GM18508 (cell line): Measurements from ENCODE around the gene EP400.
"Not testable (repeated sequence)": the region's sequence is repeated elsewhere in the genome, so short reads cannot be mapped to it uniquely, and the experiment has no call there.

Experiments
- ATAC-seq: cut with Tn5 transposase; IDR thresholded peaks from one replicate; pipeline ENCODE4 v1.9.1; 2021; ENCODE audit warnings: moderate number of reproducible peaks; ENCODE audit not compliant: insufficient read depth, unreplicated experiment

Gene EP400

GRCh38 chr12:131984334-131984733 lies 34.6 kb downstream of the EP400 start:
- ATAC-seq, result no peak

- ATAC-seq, result not testable (repeated sequence)
These were observed 35.8 kb downstream of the EP400 start for GRCh38 chr12:131985510-131985875.

- no peak for ATAC-seq
These were observed 36.6 kb downstream of the EP400 start for GRCh38 chr12:131986361-131986760.

- no peak for ATAC-seq
These were observed 37.2 kb downstream of the EP400 start for GRCh38 chr12:131986910-131987309.

GRCh38 chr12:131987552-131987951 lies 37.8 kb downstream of the EP400 start:
- ATAC-seq, result no peak

- no peak for ATAC-seq
These were observed 38.5 kb downstream of the EP400 start for GRCh38 chr12:131988054-131988796.

- ATAC-seq, result no peak
These were observed 39.3 kb downstream of the EP400 start for GRCh38 chr12:131989021-131989420.

- ATAC-seq, result no peak
These were observed 40.6 kb downstream of the EP400 start for GRCh38 chr12:131990066-131990979.

GRCh38 chr12:131990980-131991305 lies 41.2 kb downstream of the EP400 start:
- ATAC-seq, result no peak

GRCh38 chr12:131991816-131992430 lies 42.2 kb downstream of the EP400 start:
- no peak for ATAC-seq

- peak; percentile 86 for ATAC-seq
These were observed 44.8 kb downstream of the EP400 start for GRCh38 chr12:131994589-131994988.

GRCh38 chr12:132000286-132000872 lies 50.6 kb downstream of the EP400 start:
- ATAC-seq, result no peak

- no peak for ATAC-seq
These were observed 54.1 kb downstream of the EP400 start for GRCh38 chr12:132003846-132004245.

- no peak for ATAC-seq
These were observed 55.2 kb downstream of the EP400 start for GRCh38 chr12:132004946-132005345.

GRCh38 chr12:132006056-132006680 lies 56.4 kb downstream of the EP400 start:
- ATAC-seq, result no peak

GRCh38 chr12:132007041-132007440 lies 57.3 kb downstream of the EP400 start:
- no peak for ATAC-seq

GRCh38 chr12:132009336-132009859 lies 59.7 kb downstream of the EP400 start:
- ATAC-seq, result no peak

GRCh38 chr12:132012919-132013568 lies 63.3 kb downstream of the EP400 start:
- ATAC-seq, result no peak

- no peak for ATAC-seq
These were observed 64.6 kb downstream of the EP400 start for GRCh38 chr12:132014092-132014914.
